HepG2 (cell line): ENCODE results near the gene OLFM2. TPM values are rescaled to one million over a fixed set of nuclear protein-coding genes. Genes with fewer than 3 reads are reported as not detected.

Source experiments
- ATAC-seq: fragments of 200-7000 bp; cut with Tn5 transposase; 3 replicates; pipeline ENCODE4 v1.9.1; 2020; ENCODE audit warnings: mild to moderate bottlenecking, moderate library complexity
- BruUV-seq: library from RNA; stranded (reverse); fragments of 400-500 nt; replicated peaks from 2 replicates; lab custom pipeline; 2021; lab: Mats Ljungman, UMichigan
- CTCF ChIA-PET: fragments of 300-600 bp; formaldehyde crosslinking; extraction: SDS; loops from one replicate; lab custom pipeline; 2021; ENCODE audit warnings: low total read pairs, inconsistent platforms, low intra/inter-chr PET ratio; lab: Yijun Ruan, JAX
- POLR2A ChIA-PET: fragments of 350-600 bp; sonication (Branson Sonifier 250); formaldehyde crosslinking; loops from one replicate; lab custom pipeline; 2020; ENCODE audit warnings: antibody characterized with exemption, inconsistent platforms; lab: Yijun Ruan, JAX
- DNase-seq: peaks from one replicate; pipeline ENCODE4 v3.0.0-alpha.2; 2015; ENCODE audit warnings: low spot score
- FAIRE-seq: peaks from 3 replicates; lab custom pipeline; 2011; peaks lifted over from hg19 to GRCh38; lab: Jason Lieb, UNC
- H2AFZ ChIP-seq: one replicate; pipeline ENCODE4 v1.6.1; 2011; ENCODE audit warnings: low read length, inconsistent platforms
- H3K27ac ChIP-seq: fragments of 300-600 bp; 3 replicates; pipeline ENCODE4 v1.8.0; 2011; ENCODE audit warnings: mixed run types, mild to moderate bottlenecking, mixed read lengths, low read length, inconsistent platforms; ENCODE audit not compliant: insufficient read depth; ENCODE audit errors: extremely low read length
- H3K27me3 ChIP-seq, 2 experiments: fragments of 200-600 bp in 1 of 2; 2 replicates in 1 of 2; 3 replicates in 1 of 2; pipeline versions ENCODE4 v1.6.0 to v1.8.0; 2011; ENCODE audit warnings: low read length in 2 of 2, mild to moderate bottlenecking in 2 of 2, moderate library complexity in 2 of 2, inconsistent platforms in 1 of 2; ENCODE audit not compliant: insufficient read depth in 2 of 2, control insufficient read depth in 1 of 2
- H3K36me3 ChIP-seq, 2 experiments: fragments of 200-600 bp in 1 of 2; replicated peaks in 1 of 2; 2 replicates in 1 of 2; 3 replicates in 1 of 2; pipeline versions ENCODE4 v1.5.1 to v1.8.0; 2011; ENCODE audit warnings: low read length in 2 of 2, inconsistent platforms in 1 of 2; ENCODE audit not compliant: insufficient read depth in 2 of 2, control insufficient read depth in 1 of 2
- H3K4me1 ChIP-seq: 2 replicates; pipeline ENCODE4 v1.5.1; 2012; ENCODE audit warnings: low read length, inconsistent platforms; ENCODE audit not compliant: insufficient read depth
- H3K4me2 ChIP-seq: 2 replicates; pipeline ENCODE4 v1.6.0; 2011; ENCODE audit warnings: low read depth, low read length, inconsistent platforms
- H3K4me3 ChIP-seq, 3 experiments: fragments of 200-600 bp in 1 of 3; sonication (generic), shearing (Covaris generic) in 1 of 3; replicated peaks in 1 of 3; 2 replicates each; pipeline ENCODE4 v1.5.1; 2011 to 2016; ENCODE audit warnings: low read length in 3 of 3, inconsistent platforms in 2 of 3, low read depth in 2 of 3, mild to moderate bottlenecking in 2 of 3, control low read depth in 1 of 3, mixed read lengths in 1 of 3; ENCODE audit not compliant: insufficient read depth in 1 of 3
- H3K79me2 ChIP-seq: one replicate; pipeline ENCODE4 v1.6.1; 2011; ENCODE audit warnings: low read length, inconsistent platforms; ENCODE audit not compliant: insufficient read depth
- H3K9ac ChIP-seq: 2 replicates; pipeline ENCODE4 v1.6.0; 2011; ENCODE audit warnings: mild to moderate bottlenecking, low read depth, low read length, inconsistent platforms; ENCODE audit not compliant: insufficient read depth
- H3K9me3 ChIP-seq: 2 replicates; pipeline ENCODE4 v1.5.1; 2012; ENCODE audit warnings: mild to moderate bottlenecking, low read length
- H4K20me1 ChIP-seq: 2 replicates; pipeline ENCODE4 v1.6.0; 2011; ENCODE audit warnings: inconsistent platforms, mild to moderate bottlenecking, low read length, moderate library complexity; ENCODE audit not compliant: insufficient read depth
- CEBPG ChIP-seq: IDR thresholded peaks from 2 replicates; pipeline ENCODE4 v1.6.1; 2016
- CREB1 ChIP-seq, 2 experiments: fragments of 450-650 bp in 1 of 2; IDR thresholded peaks; 2 replicates each; pipeline ENCODE4 v1.6.1; 2016 to 2017; ENCODE audit warnings: control low read depth in 1 of 2, mild to moderate bottlenecking in 1 of 2, missing compliant biosample characterization in 1 of 2, missing genetic modification characterization in 1 of 2
- EEA1 ChIP-seq: sonication (generic); formaldehyde crosslinking; IDR thresholded peaks from 2 replicates; pipeline ENCODE4 v1.5.1; 2020; ENCODE audit warnings: mild to moderate bottlenecking, missing genetic modification reagents, borderline replicate concordance
- ELF4 ChIP-seq: sonication (generic); formaldehyde crosslinking; IDR thresholded peaks from 2 replicates; pipeline ENCODE4 v1.5.0; 2020; ENCODE audit warnings: missing genetic modification reagents, mild to moderate bottlenecking, moderate library complexity, borderline replicate concordance
- FLYWCH1 ChIP-seq: sonication (generic); formaldehyde crosslinking; IDR thresholded peaks from 2 replicates; pipeline ENCODE4 v1.8.1; 2023; ENCODE audit warnings: mild to moderate bottlenecking, missing genetic modification reagents
- MAFG ChIP-seq: sonication (generic); formaldehyde crosslinking; IDR thresholded peaks from 2 replicates; pipeline ENCODE4 v1.5.1; 2020; ENCODE audit warnings: mild to moderate bottlenecking, missing genetic modification reagents
- MZF1 ChIP-seq: sonication (generic); formaldehyde crosslinking; IDR thresholded peaks from 2 replicates; pipeline ENCODE4 v1.8.1; 2023; ENCODE audit warnings: mild to moderate bottlenecking, missing genetic modification reagents, borderline replicate concordance
- SIN3A ChIP-seq: IDR thresholded peaks from 2 replicates; pipeline ENCODE4 v1.6.1; 2011; ENCODE audit warnings: low read depth, mild to moderate bottlenecking, control low read depth, low read length, borderline replicate concordance
- TCF7 ChIP-seq: sonication (generic); IDR thresholded peaks from 2 replicates; pipeline ENCODE4 v1.6.1; 2016; ENCODE audit warnings: antibody characterized with exemption, low read depth
- ZFX ChIP-seq: sonication (generic); formaldehyde crosslinking; IDR thresholded peaks from 2 replicates; pipeline ENCODE4 v1.4.0; 2020; ENCODE audit warnings: mild to moderate bottlenecking, low read depth, missing genetic modification reagents, moderate library complexity
- ZKSCAN1 ChIP-seq: fragments of 150-350 bp; IDR thresholded peaks from 2 replicates; pipeline ENCODE4 v1.6.1; 2014; ENCODE audit warnings: low read length
- ZNF12 ChIP-seq: sonication (generic); formaldehyde crosslinking; IDR thresholded peaks from 2 replicates; pipeline ENCODE4 v1.5.0; 2020; ENCODE audit warnings: missing genetic modification reagents
- ZNF205 ChIP-seq: IDR thresholded peaks from 2 replicates; pipeline ENCODE4 v1.6.1; 2018; ENCODE audit warnings: missing biosample characterization, missing genetic modification reagents
- ZNF615 ChIP-seq: sonication (generic); formaldehyde crosslinking; IDR thresholded peaks from 2 replicates; pipeline ENCODE4 v1.5.0; 2020; ENCODE audit warnings: mild to moderate bottlenecking, missing genetic modification reagents, borderline replicate concordance
- ZNF816 ChIP-seq: sonication (generic); formaldehyde crosslinking; IDR thresholded peaks from 2 replicates; pipeline ENCODE4 v1.8.0; 2022; ENCODE audit warnings: missing genetic modification reagents, mild to moderate bottlenecking, borderline replicate concordance
- WGBS: methylation state at CpG from one replicate; pipeline ENCODE4 v1.1.6; 2017; ENCODE audit warnings: low lambda C conversion rate; 5-methylcytosine and 5-hydroxymethylcytosine counted together
- in situ Hi-C: cut with HindIII; loops from 2 replicates; pipeline ENCODE4 v1.10.0; 2017; ENCODE audit warnings: low pct_unique_long_range_greater_than_20kb; ENCODE audit not compliant: extremely low pct_ligation_motif_present
- intact Hi-C: fragments of 100-400 bp; cut with micrococcal nuclease; formaldehyde crosslinking; loops from one replicate; pipeline ENCODE4 v1.10.0; 2022; ENCODE audit not compliant: unreplicated experiment
- polyA plus RNA-seq, 8 experiments: library from polyadenylated mRNA; depleted of rRNA in 3 of 8; stranded (reverse) in 7 of 8; unstranded in 1 of 8; fragments of >200 nt; fragmentation: Illumina TruSeq in 4 of 8; extraction: Trizol in 4 of 8; gene quantifications; 2 replicates each; pipeline versions ENCODE4 v1.2.1 to v1.2.3, GENCODE V29; 2011 to 2016; ENCODE audit warnings: low read depth in 4 of 8, missing spikeins in 1 of 8, mixed read lengths in 1 of 8; ENCODE audit not compliant: insufficient read depth in 1 of 8
- total RNA-seq, 5 experiments: library from RNA; depleted of rRNA; stranded (reverse); fragments of >200 nt; fragmentation: Illumina TruSeq; extraction: Trizol; gene quantifications; 2 replicates each; pipeline ENCODE4 v1.2.3, GENCODE V29; 2016; ENCODE audit warnings: low read depth in 1 of 5
- TF ChIP-seq, protein P1 (sequence below): sonication (generic); formaldehyde crosslinking; IDR thresholded peaks from 2 replicates; pipeline ENCODE4 v1.5.0; 2020; ENCODE audit warnings: missing genetic modification reagents, mild to moderate bottlenecking, borderline replicate concordance
- TF ChIP-seq, protein P2 (sequence below): sonication (generic); formaldehyde crosslinking; IDR thresholded peaks from 2 replicates; pipeline ENCODE4 v1.8.0; 2022; ENCODE audit warnings: missing genetic modification reagents, low read depth, mild to moderate bottlenecking, borderline replicate concordance

OLFM2 gene
- total and polyA plus RNA-seq, 2 of the 13 experiments (the other 11 are each of a cell fraction or from before 2014, with no cell fraction given) = 0.20 to 0.51 TPM

- in situ Hi-C loops = no loop called here
- no peak overlapping the region for H3K4me2 ChIP-seq
- CTCF ChIA-PET = no interaction called here
- H4K20me1 ChIP-seq = no peaks in the 10 kb centered on the region
- H3K4me3 ChIP-seq = no peak overlapping the region
- POLR2A ChIA-PET = no interaction called here
- H3K9ac ChIP-seq = no peak overlapping the region
- DNase-seq = no peak
- ATAC-seq = no peak
- no peaks in the 10 kb centered on the region for H3K36me3 ChIP-seq
- no peak overlapping the region for H2AFZ ChIP-seq
- H3K27ac ChIP-seq = no peak overlapping the region
- H3K4me1 ChIP-seq = no peaks in the 10 kb centered on the region
- intact Hi-C loops = no loop called here
- no peak for FAIRE-seq
- no TSS peak for BruUV-seq
- peaks cover 0 to 22% of the 10 kb centered on the region in 2 experiments; a peak in 4 of 5 replicates for H3K27me3 ChIP-seq
- H3K79me2 ChIP-seq = no peaks in the 10 kb centered on the region
- WGBS = 30% methylated on average over 14 of the region's 16 CpGs
- TF ChIP-seq MZF1 (CRISPR knock-in tag) = no peak
- TF ChIP-seq ZNF816 = no peak
- no peak for TF ChIP-seq ZNF12 (CRISPR knock-in tag)
- no peak for TF ChIP-seq ZFX (CRISPR knock-in tag)
- TF ChIP-seq ZNF615 = no peak
- TF ChIP-seq ZKSCAN1 = no peak
- no peak for TF ChIP-seq TCF7
- TF ChIP-seq SIN3A = no peak
- TF ChIP-seq, protein P1, sequence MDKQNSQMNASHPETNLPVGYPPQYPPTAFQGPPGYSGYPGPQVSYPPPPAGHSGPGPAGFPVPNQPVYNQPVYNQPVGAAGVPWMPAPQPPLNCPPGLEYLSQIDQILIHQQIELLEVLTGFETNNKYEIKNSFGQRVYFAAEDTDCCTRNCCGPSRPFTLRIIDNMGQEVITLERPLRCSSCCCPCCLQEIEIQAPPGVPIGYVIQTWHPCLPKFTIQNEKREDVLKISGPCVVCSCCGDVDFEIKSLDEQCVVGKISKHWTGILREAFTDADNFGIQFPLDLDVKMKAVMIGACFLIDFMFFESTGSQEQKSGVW (CRISPR knock-in tag) = no peak
- TF ChIP-seq ELF4 = no peak
- TF ChIP-seq FLYWCH1 = no peak
- no peak for TF ChIP-seq CEBPG (CRISPR knock-in tag)
- TF ChIP-seq MAFG (CRISPR knock-in tag) = no peak
- TF ChIP-seq ZNF205 (CRISPR knock-in tag) = no peak
- TF ChIP-seq CREB1 (IDR thresholded peaks at IDR 0.05) = no peak
- TF ChIP-seq CREB1 (CRISPR knock-in tag; IDR thresholded peaks at IDR 0.05) = no peak
- TF ChIP-seq, protein P2, sequence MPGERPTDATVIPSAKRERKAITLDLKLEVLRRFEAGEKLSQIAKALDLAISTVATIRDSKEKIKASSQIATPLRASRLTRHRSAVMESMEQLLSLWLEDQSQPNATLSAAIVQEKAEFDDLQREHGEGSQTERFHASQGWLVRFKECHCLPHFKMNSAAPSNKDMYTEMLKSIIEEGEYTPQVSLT (CRISPR knock-in tag) = no peak
- TF ChIP-seq EEA1 = no peak
- H3K9me3 ChIP-seq = no peaks in the 10 kb centered on the region
Measured at GRCh38 chr19:9906475-9907087, 29.7 kb downstream of the OLFM2 start.
